ENCODE measurements around the gene CNTROB. TPM values are rescaled to one million over a fixed set of nuclear protein-coding genes. Genes with fewer than 3 reads are reported as not detected.
A peak's percentile ranks its signal among the peaks of the same experiment; 100 is the strongest.

CNTROB gene
- total RNA-seq, 3 donors from 2014 or later: 17.0 to 27.2 (median 23.9) TPM

GRCh38 chr17:7916808-7917207, 15.2 kb upstream of the CNTROB start:
- DNase-seq (ENCODE audit: low spot score in 2 of 2): peak in 1 of 2 donors; percentile 48
- H3K4me3 ChIP-seq: peak overlapping the region in 2 of 3 donors; percentile 71 to 72
- peak overlapping the region; percentile 97 for H3K27ac ChIP-seq
- intact Hi-C loops (cut with DNase I; ENCODE audit: low total_unique reads): loop anchor here (10.0 kb wide), 1 partner anchor 52 kb away; no protein-coding TSS in a partner anchor
- peaks cover 0 to 5% of the 10 kb centered on the region in 2 donors for H3K4me1 ChIP-seq
- H3K27me3 ChIP-seq: no peaks in the 10 kb centered on the region
- H3K9me3 ChIP-seq: no peaks in the 10 kb centered on the region
- TF ChIP-seq POLR2AphosphoS5 (IDR thresholded peaks at IDR 0.05): no peak
- no peak for TF ChIP-seq CTCF (IDR thresholded peaks at IDR 0.05)
- no peak for TF ChIP-seq POLR2A (IDR thresholded peaks at IDR 0.05)
- H3K36me3 ChIP-seq: no peaks in the 10 kb centered on the region

DNA sequence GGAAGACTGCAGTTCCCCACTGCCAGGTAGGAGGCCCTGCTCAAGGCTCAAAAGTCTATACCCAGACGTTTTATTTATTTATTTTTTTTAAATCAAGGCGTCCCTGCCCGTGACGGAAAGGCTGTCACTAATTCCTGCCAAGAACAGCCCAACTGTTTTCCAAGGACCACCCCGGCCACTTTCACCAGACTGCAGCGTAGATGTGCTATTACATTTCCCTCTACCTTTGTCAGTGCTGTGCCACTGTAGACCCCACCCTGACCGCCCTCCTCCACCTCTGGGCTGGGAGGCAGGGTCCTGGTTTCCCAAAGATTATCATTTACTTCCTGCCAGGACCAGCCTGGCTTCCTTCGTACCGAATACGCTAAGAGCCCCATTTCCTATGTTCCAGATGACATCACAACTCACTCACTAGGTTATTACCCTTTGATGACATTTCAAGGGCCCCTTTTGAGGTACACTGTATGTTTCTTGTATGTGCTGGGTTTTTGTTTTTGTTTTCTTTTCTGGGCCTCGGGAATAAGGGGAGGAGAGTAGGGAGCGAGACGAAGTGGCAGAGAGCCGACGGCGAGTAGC, 9.6 kb upstream of the CNTROB start:
- Histone ChIP-seq H3K36me3 (no peaks in the 10 kb centered on the region), H3K4me1 (no peaks in the 10 kb centered on the region), H3K9me3 (no peaks in the 10 kb centered on the region), H3K27me3 (no peaks in the 10 kb centered on the region), H3K27ac (peak overlapping the region; percentile 81 to 88), H3K4me3 (peak overlapping the region; percentile 44 to 76 (median 52))
- TF ChIP-seq CTCF (IDR thresholded peaks at IDR 0.05) (no peak), POLR2AphosphoS5 (IDR thresholded peaks at IDR 0.05) (no peak), POLR2A (IDR thresholded peaks at IDR 0.05) (no peak)
- intact Hi-C loops (cut with DNase I; ENCODE audit: low total_unique reads): no loop called here
- no peak for DNase-seq (ENCODE audit: low spot score in 2 of 2)

DNA sequence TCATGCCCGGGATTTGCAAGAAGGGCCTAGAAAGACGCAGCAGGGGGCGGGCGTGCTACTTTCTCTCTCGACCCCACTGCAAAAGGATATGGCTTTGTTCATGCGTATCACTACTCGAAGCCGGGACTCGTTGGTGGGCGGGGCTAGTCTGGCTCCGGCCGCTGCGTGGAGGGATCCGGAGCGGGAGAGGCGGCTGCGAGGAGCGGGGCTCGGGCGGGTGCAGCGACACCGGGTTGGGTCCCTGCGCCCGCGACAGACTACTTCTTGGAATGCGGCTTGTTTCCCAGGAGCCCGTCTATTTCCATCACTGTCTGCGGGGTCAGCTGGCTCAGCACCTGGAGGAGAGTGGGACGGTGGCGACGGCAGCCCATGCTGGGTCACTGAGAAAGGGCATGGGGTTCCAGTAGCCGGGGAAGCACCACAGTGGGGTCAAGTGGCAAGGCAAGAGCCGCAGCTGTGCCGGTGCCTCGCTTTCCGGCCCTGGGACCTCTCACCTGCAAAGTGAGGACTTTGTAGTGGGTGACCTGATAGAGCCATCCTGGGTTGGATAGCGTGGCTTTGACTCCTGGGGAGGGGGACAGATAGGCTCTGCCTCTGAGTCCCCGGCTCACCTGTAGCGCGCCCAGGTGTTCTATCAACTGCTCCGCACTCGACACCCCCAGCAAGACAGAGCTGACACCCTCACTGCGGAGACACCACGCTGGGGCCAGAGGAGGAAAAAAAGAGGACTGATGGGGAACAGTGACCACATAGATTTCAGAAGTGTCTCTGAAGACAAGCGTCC, 9.0 kb upstream of the CNTROB start:
- H3K9me3 ChIP-seq: no peaks in the 10 kb centered on the region
- H3K36me3 ChIP-seq: no peaks in the 10 kb centered on the region
- H3K27me3 ChIP-seq: no peaks in the 10 kb centered on the region
- peak; percentile 84 to 91 for DNase-seq (ENCODE audit: low spot score in 2 of 2)
- intact Hi-C loops (cut with DNase I; ENCODE audit: low total_unique reads): no loop called here
- H3K4me1 ChIP-seq: no peaks in the 10 kb centered on the region
- peak overlapping the region; percentile 44 to 76 (median 52) for H3K4me3 ChIP-seq
- TF ChIP-seq POLR2A (IDR thresholded peaks at IDR 0.05) (peak; percentile 67), CTCF (IDR thresholded peaks at IDR 0.05) (no peak), POLR2AphosphoS5 (IDR thresholded peaks at IDR 0.05) (peak in 2 of 3 donors; percentile 70 to 83)
- peak overlapping the region; percentile 81 to 88 for H3K27ac ChIP-seq

- H3K27ac ChIP-seq: no peak overlapping the region
- H3K4me3 ChIP-seq: no peak overlapping the region
- no peak for DNase-seq (ENCODE audit: low spot score in 2 of 2)
- peaks cover 0 to 5% of the 10 kb centered on the region in 2 donors for H3K4me1 ChIP-seq
- intact Hi-C loops (cut with DNase I; ENCODE audit: low total_unique reads): no loop called here
- no peak for TF ChIP-seq POLR2AphosphoS5 (IDR thresholded peaks at IDR 0.05)
- TF ChIP-seq CTCF (IDR thresholded peaks at IDR 0.05): no peak
- TF ChIP-seq POLR2A (IDR thresholded peaks at IDR 0.05): no peak
- H3K36me3 ChIP-seq: no peaks in the 10 kb centered on the region
- no peaks in the 10 kb centered on the region for H3K9me3 ChIP-seq
- H3K27me3 ChIP-seq: no peaks in the 10 kb centered on the region
Measured at GRCh38 chr17:7927596-7927995, 4.4 kb upstream of the CNTROB start.

All from breast epithelium (tissue), 4 donors.